Measurements from ENCODE around the gene IFNE. TPM values are rescaled to one million over a fixed set of nuclear protein-coding genes. Genes with fewer than 3 reads are reported as not detected.

IFNE gene
- polyA plus RNA-seq, 2 of the 4 experiments (the other 2 are of a cell fraction) = 2.5 to 3.1 TPM

- H3K4me1 ChIP-seq = no peaks in the 10 kb centered on the region
- 93% methylated on average over 5 of the region's 5 CpGs for WGBS (ENCODE audit: missing lambda C conversion rate)
- ChIA-PET POLR2A (no interaction called here), CTCF (interaction anchor here (0.8 to 1.3 kb wide), 6 partner anchors 9 to 331 kb away, joined by 3 to 4 read pairs (median 4); no protein-coding TSS in a partner anchor)
- no peak for DNase-seq (ENCODE audit: low read depth in 1 of 2, low spot score in 1 of 2)
- peaks cover 33% of the 10 kb centered on the region for H3K9me3 ChIP-seq
- FAIRE-seq = no peak
- no peak overlapping the region for H3K4me2 ChIP-seq
- TF ChIP-seq EHMT2 (IDR thresholded peaks at IDR 0.05; ENCODE audit: low read depth) = no peak
- no peak for TF ChIP-seq EHF (CRISPR knock-in tag; IDR thresholded peaks at IDR 0.05)
- TF ChIP-seq HDAC2 (IDR thresholded peaks at IDR 0.05) = no peak
- TF ChIP-seq KDM1A (IDR thresholded peaks at IDR 0.05; ENCODE audit: low read depth) = no peak
- no peak overlapping the region for H3K27ac ChIP-seq
- H3K4me3 ChIP-seq = no peak overlapping the region
- no peak for ATAC-seq
Measured at GRCh38 chr9:21465138-21465537, 17.0 kb downstream of the IFNE start.

GRCh38 chr9:21461377-21461776 is 20.7 kb downstream of the IFNE start:
- ChIA-PET POLR2A (no interaction called here), CTCF (interaction anchor here (1.5 kb wide), 1 partner anchor 135 kb away, joined by 3 read pairs; no protein-coding TSS in a partner anchor)

GRCh38 chr9:21455320-21455719 is 26.8 kb downstream of the IFNE start:
- ChIA-PET POLR2A (no interaction called here), CTCF (interaction anchor here (1.0 to 1.4 kb wide), 4 partner anchors 10 to 21 kb away, joined by 3 to 5 read pairs (median 4); no protein-coding TSS in a partner anchor)
- Histone ChIP-seq H3K4me1 (peaks cover 8% of the 10 kb centered on the region; the same call in 1 of the 3 replicates), H3K4me3 (no peak overlapping the region), H3K9me3 (no peaks in the 10 kb centered on the region), H3K4me2 (no peak overlapping the region), H3K27ac (no peak overlapping the region)
- TF ChIP-seq POLR2AphosphoS2 (conservative IDR thresholded peaks at IDR 0.05; ENCODE audit: low read length) = no peak
- TF ChIP-seq RAD21 (conservative IDR thresholded peaks at IDR 0.05 in 1 of 2, IDR thresholded peaks at IDR 0.05 in 1 of 2) = peak; percentile 25 to 71; a peak in 4 of 5 replicates
- no peak for TF ChIP-seq MAZ (IDR thresholded peaks at IDR 0.05; ENCODE audit: borderline replicate concordance, low read depth, low read length)
- no peak for TF ChIP-seq GATA3 (IDR thresholded peaks at IDR 0.05; ENCODE audit: borderline replicate concordance)
- no peak for TF ChIP-seq HES2 (IDR thresholded peaks at IDR 0.05)
- TF ChIP-seq CBX2 (IDR thresholded peaks at IDR 0.05; ENCODE audit: borderline replicate concordance, low read depth) = no peak
- no peak for TF ChIP-seq EHMT2 (IDR thresholded peaks at IDR 0.05; ENCODE audit: low read depth)
- TF ChIP-seq ZNF302 (CRISPR knock-in tag; IDR thresholded peaks at IDR 0.05) = no peak
- TF ChIP-seq PHF8 (IDR thresholded peaks at IDR 0.05; ENCODE audit: borderline replicate concordance, low read depth) = no peak
- TF ChIP-seq JUNB (IDR thresholded peaks at IDR 0.05) = no peak
- TF ChIP-seq SMC3 (IDR thresholded peaks at IDR 0.05) = 0 out of 3 replicates have a peak, but pooled peaks have one; percentile 29
- TF ChIP-seq ZFP36 (IDR thresholded peaks at IDR 0.05; ENCODE audit: borderline replicate concordance, partially characterized antibody) = no peak
- no peak for TF ChIP-seq TFCP2L1 (CRISPR knock-in tag; IDR thresholded peaks at IDR 0.05)
- TF ChIP-seq KDM5A (IDR thresholded peaks at IDR 0.05) = no peak
- TF ChIP-seq PBX3 (IDR thresholded peaks at IDR 0.05) = no peak
- no peak for TF ChIP-seq ELK1 (IDR thresholded peaks at IDR 0.05; ENCODE audit: low read depth, low read length)
- TF ChIP-seq POLR2A (IDR thresholded peaks at IDR 0.05; ENCODE audit: low read length) = no peak
- TF ChIP-seq CTCF (IDR thresholded peaks at IDR 0.05) = peak; percentile 27; the same call in 2 of the 3 replicates
- DNase-seq (ENCODE audit: low read depth in 1 of 2, low spot score in 1 of 2) = peak; percentile 12 to 48
- ATAC-seq = peak; percentile 88 to 94
- FAIRE-seq = no peak

More at GRCh38 chr9:21461377-21461776, 20.7 kb downstream of the IFNE start:
- ATAC-seq (no peak), DNase-seq (ENCODE audit: low read depth in 1 of 2, low spot score in 1 of 2) (no peak), FAIRE-seq (no peak)
- peaks cover 33% of the 10 kb centered on the region for H3K9me3 ChIP-seq
- no peak overlapping the region for H3K4me2 ChIP-seq
- 21% methylated on average over 1 of the region's 1 CpG for WGBS (ENCODE audit: missing lambda C conversion rate)
- H3K4me1 ChIP-seq = no peaks in the 10 kb centered on the region
- no peak for TF ChIP-seq HDAC2 (IDR thresholded peaks at IDR 0.05)
- H3K27ac ChIP-seq = no peak overlapping the region
- no peak overlapping the region for H3K4me3 ChIP-seq
